ENCODE measurements around the gene CPNE5. TPM values are rescaled to one million over a fixed set of nuclear protein-coding genes. Genes with fewer than 3 reads are reported as not detected.

Gene CPNE5
- total and polyA plus RNA-seq, 9 of the 15 experiments (the other 6 are each of a cell fraction or from before 2014, with no cell fraction given): 0.14 to 1.0 (median 0.46) TPM; not detected in 2

- peak in 1 of 2 experiments; percentile 33; a peak in 1 of 4 replicates for TF ChIP-seq HDAC1 (IDR thresholded peaks at IDR 0.05)
- TF ChIP-seq CTCFL (IDR thresholded peaks at IDR 0.05; ENCODE audit: borderline replicate concordance, insufficient read depth, low read depth, low read length, poor library complexity, severe bottlenecking): peak; percentile 94
- TF ChIP-seq UBTF (IDR thresholded peaks at IDR 0.05; ENCODE audit: borderline replicate concordance in 1 of 2, low read depth in 2 of 2, low read length in 2 of 2): peak; percentile 91 to 93
- TF ChIP-seq BRD4 (IDR thresholded peaks at IDR 0.05): no peak
- TF ChIP-seq CREB1 (IDR thresholded peaks at IDR 0.05): 0 out of 2 replicates have a peak, but pooled peaks have one; percentile 31
- no peak for TF ChIP-seq CREB1 (CRISPR knock-in tag; IDR thresholded peaks at IDR 0.05)
- no peak for TF ChIP-seq ID3 (CRISPR knock-in tag; IDR thresholded peaks at IDR 0.05)
- no peak for TF ChIP-seq ID3 (tag; IDR thresholded peaks at IDR 0.05)
- TF ChIP-seq GATAD2A (IDR thresholded peaks at IDR 0.05): 0 out of 2 replicates have a peak, but pooled peaks have one; percentile 33
- TF ChIP-seq NRF1 (conservative IDR thresholded peaks at IDR 0.05 in 1 of 2, IDR thresholded peaks at IDR 0.05 in 1 of 2): peak; percentile 71 to 76
- no peak for TF ChIP-seq E2F3 (CRISPR knock-in tag; IDR thresholded peaks at IDR 0.05)
- TF ChIP-seq CTCF (IDR thresholded peaks at IDR 0.05 in 2 of 3, conservative IDR thresholded peaks at IDR 0.05 in 1 of 3; ENCODE audit: insufficient read depth in 2 of 3, low read depth in 1 of 3, low read length in 3 of 3): peak; percentile 5 to 61 (median 41); a peak in 5 of 6 replicates
- TF ChIP-seq EGR1 (conservative IDR thresholded peaks at IDR 0.05): 0 out of 2 replicates have a peak, but pooled peaks have one; percentile 4
- TF ChIP-seq MTA3 (IDR thresholded peaks at IDR 0.05; ENCODE audit: borderline replicate concordance): 0 out of 2 replicates have a peak, but pooled peaks have one; percentile 45
- no peak for TF ChIP-seq NR3C1 (CRISPR knock-in tag; IDR thresholded peaks at IDR 0.05)
- TF ChIP-seq RNF219 (CRISPR knock-in tag; IDR thresholded peaks at IDR 0.05): no peak
- TF ChIP-seq THRB (CRISPR knock-in tag; conservative IDR thresholded peaks at IDR 0.05): no peak
Measured at GRCh38 chr6:36839749-36840431, 646 bp upstream of the CPNE5 start (continued).
